WERI-Rb-1 (cell line): ENCODE measurements around the gene SNURF.
"Not testable (repeated sequence)": the region's sequence is repeated elsewhere in the genome, so short reads cannot be mapped to it uniquely, and the experiment has no call there.

ENCODE experiments used
- DNase-seq: peaks from one replicate; pipeline ENCODE4 v3.0.0-alpha.2; 2020
- H3K27ac ChIP-seq: fragments of 250-450 bp; sonication (Bioruptor Pico); 2 replicates; pipeline ENCODE4 v1.5.1; 2020; ENCODE audit warnings: mild to moderate bottlenecking, moderate library complexity
- H3K27me3 ChIP-seq: fragments of 250-450 bp; sonication (Bioruptor Pico); 2 replicates; pipeline ENCODE4 v1.5.1; 2021; ENCODE audit warnings: mild to moderate bottlenecking, low read depth, moderate library complexity; ENCODE audit not compliant: insufficient read depth, severe bottlenecking
- H3K36me3 ChIP-seq: fragments of 250-450 bp; sonication (Bioruptor Pico); 2 replicates; pipeline ENCODE4 v1.5.1; 2020; ENCODE audit warnings: mild to moderate bottlenecking, moderate library complexity
- H3K4me3 ChIP-seq: 2 replicates; pipeline ENCODE4 v1.5.1; 2011; ENCODE audit warnings: low read depth, mild to moderate bottlenecking, control low read depth, low read length
- H3K9me3 ChIP-seq: fragments of 250-450 bp; sonication (Bioruptor Pico); 2 replicates; pipeline ENCODE4 v1.5.1; 2021; ENCODE audit warnings: mild to moderate bottlenecking, moderate library complexity; ENCODE audit not compliant: severe bottlenecking
- CTCF ChIP-seq: IDR thresholded peaks from 2 replicates; pipeline ENCODE4 v1.5.1; 2011; ENCODE audit warnings: low read depth, mild to moderate bottlenecking, control low read depth, inconsistent platforms, low read length

SNURF gene

GRCh38 chr15:24924621-24925020, 30.2 kb upstream of the SNURF start:
- Histone ChIP-seq H3K9me3 (no peaks in the 10 kb centered on the region), H3K27ac (no peak overlapping the region), H3K36me3 (no peaks in the 10 kb centered on the region), H3K27me3 (peaks cover 3% of the 10 kb centered on the region), H3K4me3 (no peak overlapping the region)
- DNase-seq, result no peak
- no peak for TF ChIP-seq CTCF

GRCh38 chr15:24931874-24932732, 22.7 kb upstream of the SNURF start:
- DNase-seq, H3K27ac ChIP-seq, H3K27me3 ChIP-seq, H3K4me3 ChIP-seq, H3K9me3 ChIP-seq, H3K36me3 ChIP-seq: not testable (repeated sequence)

GRCh38 chr15:24933716-24934115, 21.1 kb upstream of the SNURF start:
- Histone ChIP-seq H3K36me3 (no peaks in the 10 kb centered on the region), H3K27ac (no peak overlapping the region), H3K4me3 (no peak overlapping the region), H3K9me3 (no peaks in the 10 kb centered on the region), H3K27me3 (no peaks in the 10 kb centered on the region)
- no peak for TF ChIP-seq CTCF
- no peak for DNase-seq

- not testable (repeated sequence) for H3K36me3 ChIP-seq, H3K27me3 ChIP-seq, H3K4me3 ChIP-seq, DNase-seq, H3K27ac ChIP-seq, H3K9me3 ChIP-seq
Measured at GRCh38 chr15:24938224-24938623, 16.6 kb upstream of the SNURF start.

- Histone ChIP-seq H3K9me3 (no peaks in the 10 kb centered on the region), H3K27ac (no peak overlapping the region), H3K4me3 (no peak overlapping the region), H3K36me3 (no peaks in the 10 kb centered on the region), H3K27me3 (no peaks in the 10 kb centered on the region)
- TF ChIP-seq CTCF, result no peak
- DNase-seq, result no peak
Measured at GRCh38 chr15:24940236-24940635, 14.6 kb upstream of the SNURF start.

- Histone ChIP-seq H3K9me3 (no peaks in the 10 kb centered on the region), H3K27me3 (no peaks in the 10 kb centered on the region), H3K4me3 (no peak overlapping the region), H3K36me3 (no peaks in the 10 kb centered on the region), H3K27ac (no peak overlapping the region)
- peak; percentile 27 for DNase-seq
- no peak for TF ChIP-seq CTCF
Measured at GRCh38 chr15:24943361-24943760, 11.4 kb upstream of the SNURF start.

GRCh38 chr15:24944954-24945353, 9.8 kb upstream of the SNURF start:
- H3K27ac ChIP-seq, result no peak overlapping the region
- no peak for TF ChIP-seq CTCF
- H3K36me3 ChIP-seq, result no peaks in the 10 kb centered on the region
- DNase-seq, result no peak
- H3K4me3 ChIP-seq, result no peak overlapping the region
- no peaks in the 10 kb centered on the region for H3K27me3 ChIP-seq
- no peaks in the 10 kb centered on the region for H3K9me3 ChIP-seq
